ENCODE data around the gene DOCK10.
"Not testable (repeated sequence)": the region's sequence is repeated elsewhere in the genome, so short reads cannot be mapped to it uniquely, and the experiment has no call there.

Gene DOCK10

DNA sequence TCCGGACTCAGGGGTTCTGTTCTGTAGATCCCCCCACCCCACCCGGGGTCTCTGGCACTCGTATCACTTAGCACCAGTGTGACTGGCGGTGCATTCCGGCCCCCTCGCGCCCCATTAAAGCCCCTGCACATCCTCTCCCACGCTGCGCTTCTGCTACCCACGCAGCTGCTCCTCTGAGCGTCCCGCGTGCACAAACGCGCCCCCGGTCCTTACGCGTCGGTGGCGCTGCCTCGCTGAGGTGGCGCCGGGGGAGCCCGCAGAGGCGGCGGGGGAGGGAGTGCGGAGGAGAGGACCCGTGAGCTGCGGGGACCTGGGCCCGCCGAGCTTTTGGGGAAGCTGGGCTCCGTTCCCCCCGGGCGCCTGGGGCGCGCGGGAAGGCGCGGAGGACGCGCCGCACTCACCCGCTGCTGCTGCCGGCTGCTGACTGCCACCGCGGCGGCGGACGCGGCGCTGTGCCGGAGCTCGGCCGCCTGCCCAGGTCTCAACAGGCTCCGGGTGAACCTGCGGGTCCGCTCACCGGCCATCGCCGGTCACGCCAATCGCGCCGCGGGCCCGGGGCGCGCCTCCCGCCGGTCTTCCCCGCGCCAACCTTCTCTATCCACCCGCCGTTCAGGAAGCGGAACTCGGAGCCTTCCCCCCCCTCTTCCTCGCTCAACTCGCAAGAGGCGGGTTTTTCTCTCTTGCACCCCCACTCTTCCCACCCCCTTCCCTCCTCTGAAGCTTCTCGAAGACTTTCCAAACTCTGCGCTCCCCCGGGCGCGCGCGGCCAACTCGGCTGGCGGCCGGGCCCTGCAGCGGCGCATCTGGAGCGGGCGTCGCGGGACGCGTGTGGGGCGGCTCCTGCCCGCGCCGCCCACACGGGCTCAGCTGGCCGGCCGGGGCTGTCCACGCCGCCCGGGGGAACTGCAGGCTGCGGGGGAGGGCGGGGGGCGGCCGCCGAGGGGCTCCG, at the start of gene DOCK10:
Gene DOCK10 (minus strand): TSS at position 618 of the 949 bp plus-strand sequence. CDS start 94 bp downstream, at position 524.
- DNase-seq (ENCODE audit: low read depth), result no peak

- DNase-seq (ENCODE audit: low read depth), result peak; percentile 40
Measured at GRCh38 chr2:225091336-225091735, 49.1 kb upstream of the DOCK10 start.

GRCh38 chr2:225090746-225091145, 48.5 kb upstream of the DOCK10 start:
- DNase-seq (ENCODE audit: low read depth), result no peak

DNA sequence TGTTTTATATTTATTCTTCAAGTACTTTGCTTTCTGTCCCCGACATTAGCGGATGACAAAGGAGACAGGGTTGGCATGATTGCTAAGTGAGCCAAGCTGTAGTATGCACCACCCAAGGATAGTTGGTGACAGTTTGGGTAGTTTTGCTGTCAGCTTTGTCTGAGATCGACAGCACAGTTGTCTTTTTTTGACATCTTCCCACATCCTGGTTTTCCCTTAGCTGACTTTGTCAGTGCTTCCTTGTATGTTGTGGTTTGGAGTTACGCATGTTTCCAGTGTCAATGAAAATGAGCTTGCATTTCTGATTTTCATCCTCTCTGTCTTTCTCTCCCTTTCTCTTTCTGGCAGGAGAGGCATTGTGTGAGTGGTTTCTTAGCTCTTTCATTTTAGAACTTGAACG, 44.6 kb upstream of the DOCK10 start:
- DNase-seq (ENCODE audit: low read depth), result no peak

DNA sequence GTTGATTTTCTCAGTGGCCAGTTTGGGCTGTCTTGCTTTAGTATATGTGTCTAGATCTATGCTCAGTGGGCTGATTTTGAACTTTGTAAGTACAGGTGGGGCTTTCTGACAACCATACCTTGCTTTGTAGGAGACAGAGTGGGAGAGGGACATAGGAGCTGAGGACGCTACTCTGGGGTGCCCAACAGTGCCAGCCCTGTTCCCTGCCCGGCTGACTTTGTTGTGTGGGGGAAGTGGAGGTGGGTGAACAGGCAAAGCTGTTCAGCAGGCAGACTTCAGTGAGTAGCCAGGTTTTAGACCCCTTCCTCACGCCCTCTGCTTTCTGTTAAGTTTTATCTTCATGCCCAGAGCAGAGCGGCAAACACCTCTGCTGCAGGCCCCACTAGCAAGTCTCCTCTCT, 44.2 kb upstream of the DOCK10 start:
- no peak for DNase-seq (ENCODE audit: low read depth)

DNA sequence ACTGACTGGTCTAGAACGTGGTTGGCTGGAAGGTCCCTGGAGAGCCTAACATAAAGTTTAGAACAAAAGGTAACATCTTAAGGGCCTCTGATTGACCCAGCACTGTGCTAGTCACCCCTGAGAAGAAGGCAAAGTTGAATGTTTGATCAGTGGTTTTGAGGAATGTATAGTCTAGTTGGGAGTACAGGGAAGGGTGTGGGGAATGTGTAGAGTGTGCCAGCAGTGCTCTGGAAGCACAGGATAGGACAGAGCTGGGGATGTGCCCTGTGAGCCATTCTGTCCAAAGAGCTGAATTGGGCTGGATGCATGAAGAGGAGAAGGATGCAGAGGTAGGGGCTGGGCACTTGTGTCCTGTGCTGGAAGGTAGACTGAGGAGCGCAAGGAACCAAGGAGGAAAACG, 41.0 kb upstream of the DOCK10 start:
- DNase-seq (ENCODE audit: low read depth), result no peak

GRCh38 chr2:225076125-225076524, 33.9 kb upstream of the DOCK10 start:
- DNase-seq (ENCODE audit: low read depth), result peak; percentile 48

DNA sequence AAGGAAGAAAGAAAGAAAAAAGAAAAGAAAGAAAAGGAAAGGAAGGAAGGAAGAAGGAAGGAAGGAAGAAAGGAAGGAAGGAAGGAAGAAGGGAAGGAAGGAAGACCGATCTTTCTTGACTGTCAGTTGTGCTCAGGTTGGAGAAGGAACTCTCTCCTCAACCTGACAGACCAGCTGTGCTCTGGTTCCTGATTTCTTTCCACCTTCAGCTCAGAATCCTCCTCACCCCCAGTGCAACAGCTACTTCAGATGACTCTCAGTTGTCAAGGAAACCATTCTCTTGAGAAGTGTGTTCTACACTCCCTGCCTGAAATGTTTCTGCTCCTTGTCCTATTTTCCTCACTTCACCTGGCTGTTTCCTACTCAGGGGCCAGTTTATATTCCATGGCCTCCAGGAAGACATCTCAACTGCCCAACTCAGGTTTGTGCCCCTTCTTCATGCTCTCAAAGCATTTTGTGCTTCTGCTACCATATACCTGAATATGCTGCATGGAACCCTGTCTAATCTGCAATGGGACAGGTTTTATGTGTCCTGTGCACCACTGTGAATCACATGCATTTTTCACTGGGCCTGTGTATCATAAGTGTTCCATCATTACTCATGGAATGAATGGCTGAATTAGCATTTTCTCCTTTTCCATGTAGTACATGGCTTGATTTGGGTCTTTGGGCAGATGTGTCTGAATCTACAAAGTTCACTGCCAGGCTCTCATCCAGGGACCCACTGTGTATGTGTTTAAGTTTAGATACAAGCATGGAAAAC, 32.8 kb upstream of the DOCK10 start:
- DNase-seq (ENCODE audit: low read depth), result no peak

DNA sequence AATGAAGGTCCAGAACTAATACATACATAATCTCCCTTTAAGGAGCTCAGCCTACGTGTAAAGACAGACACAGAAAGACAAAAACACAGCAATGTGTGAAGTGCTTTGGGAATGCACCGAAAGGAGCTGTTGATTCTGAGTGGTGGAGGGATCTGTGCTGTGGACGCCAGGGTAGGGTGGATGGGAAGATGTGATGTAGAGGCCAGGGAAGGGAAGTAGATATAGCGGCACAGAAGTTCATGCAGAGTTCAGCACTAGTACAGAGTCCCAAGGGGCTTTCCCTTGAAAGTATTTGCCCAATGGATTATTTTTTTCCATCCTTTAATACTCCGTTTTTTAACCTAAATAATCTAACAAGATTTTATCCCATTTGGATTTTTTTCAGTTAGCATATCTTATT, 32.1 kb upstream of the DOCK10 start:
- DNase-seq (ENCODE audit: low read depth), result peak; percentile 42

DNA sequence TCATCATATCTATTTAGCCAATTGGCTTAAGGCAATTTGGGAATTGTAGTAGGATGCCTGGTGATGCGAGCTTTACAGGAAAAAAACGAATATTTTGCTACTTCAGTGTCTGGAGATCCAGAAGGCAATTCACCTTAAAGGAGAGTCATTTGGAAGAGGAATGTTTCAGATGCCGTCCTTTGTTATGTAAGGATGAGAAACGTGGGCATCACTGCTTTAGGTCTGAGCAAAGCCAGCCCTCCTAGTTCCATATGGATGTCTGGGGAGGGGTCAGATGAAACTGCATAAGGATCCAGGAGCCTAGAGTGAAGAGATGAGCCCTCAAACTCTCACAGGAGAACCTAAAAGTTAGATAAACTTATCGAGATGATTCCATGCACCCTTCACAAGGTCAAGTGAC, 30.9 kb upstream of the DOCK10 start:
- no peak for DNase-seq (ENCODE audit: low read depth)

- no peak for DNase-seq (ENCODE audit: low read depth)
Measured at GRCh38 chr2:225072444-225072843, 30.2 kb upstream of the DOCK10 start.

- DNase-seq (ENCODE audit: low read depth), result no peak
Measured at GRCh38 chr2:225070811-225071210, 28.5 kb upstream of the DOCK10 start.

- no peak for DNase-seq (ENCODE audit: low read depth)
Measured at GRCh38 chr2:225069966-225070365, 27.7 kb upstream of the DOCK10 start.

GRCh38 chr2:225069477-225069876, 27.2 kb upstream of the DOCK10 start:
- no peak for DNase-seq (ENCODE audit: low read depth)

DNA sequence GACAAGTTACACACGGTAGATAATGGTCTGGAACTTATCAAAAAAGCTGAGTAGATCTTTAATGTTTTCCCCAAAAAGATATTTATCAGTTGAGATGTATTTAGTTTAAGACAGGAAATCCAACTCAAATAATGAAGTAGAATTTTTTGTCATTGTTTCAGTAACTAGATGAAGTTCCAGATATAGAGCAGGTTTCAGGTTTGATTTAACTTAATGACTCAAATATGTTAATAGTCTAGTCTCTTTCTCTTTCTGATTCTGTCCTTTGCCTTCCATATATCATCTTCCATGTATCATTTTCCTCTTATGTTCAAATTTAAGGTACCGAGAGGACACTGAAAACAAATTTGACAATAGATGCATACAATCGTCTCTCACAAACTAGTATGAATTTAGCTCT, 23.6 kb upstream of the DOCK10 start:
- no peak for DNase-seq (ENCODE audit: low read depth)

DNA sequence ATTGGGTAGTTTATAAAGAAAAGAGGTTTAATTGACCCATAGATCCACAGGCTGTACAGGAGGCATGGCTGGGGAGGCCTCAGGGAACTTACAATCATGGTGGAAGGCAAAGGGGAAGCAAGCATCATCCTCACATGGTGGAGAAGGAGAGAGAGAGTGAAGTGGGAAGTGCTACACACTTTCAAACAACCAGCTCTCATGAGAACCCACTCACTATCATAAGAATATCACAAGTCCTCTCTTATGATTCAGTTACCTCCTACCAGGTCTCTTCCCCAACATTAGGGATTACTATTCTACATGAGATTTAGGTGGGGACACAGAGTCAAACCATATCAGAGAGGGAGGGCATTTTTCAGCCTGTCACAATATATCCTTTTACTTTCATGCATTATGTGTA, 22.7 kb upstream of the DOCK10 start:
- no peak for DNase-seq (ENCODE audit: low read depth)

DNA sequence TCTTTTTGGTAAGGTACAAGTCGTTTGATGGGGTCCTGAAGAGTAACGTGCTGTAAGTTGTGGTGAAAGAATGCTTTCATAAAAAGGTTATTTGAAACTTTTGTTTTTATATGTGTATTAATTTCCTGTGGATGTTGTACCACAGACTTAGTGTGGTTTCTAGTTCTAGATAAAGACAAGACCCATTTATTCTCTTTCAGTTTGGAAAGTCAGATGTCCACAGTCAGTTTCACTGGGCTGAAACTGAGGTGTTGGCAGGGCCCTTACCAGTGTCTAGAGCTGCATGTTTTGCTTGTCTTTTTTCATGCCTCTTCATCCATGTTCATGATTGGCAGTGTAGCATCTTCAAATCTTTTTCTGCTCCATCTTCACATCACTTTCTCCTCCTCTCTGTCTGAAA, 22.1 kb upstream of the DOCK10 start:
- DNase-seq (ENCODE audit: low read depth), result no peak

GRCh38 chr2:225056330-225057073, 14.2 kb upstream of the DOCK10 start:
- DNase-seq (ENCODE audit: low read depth), result no peak

DNA sequence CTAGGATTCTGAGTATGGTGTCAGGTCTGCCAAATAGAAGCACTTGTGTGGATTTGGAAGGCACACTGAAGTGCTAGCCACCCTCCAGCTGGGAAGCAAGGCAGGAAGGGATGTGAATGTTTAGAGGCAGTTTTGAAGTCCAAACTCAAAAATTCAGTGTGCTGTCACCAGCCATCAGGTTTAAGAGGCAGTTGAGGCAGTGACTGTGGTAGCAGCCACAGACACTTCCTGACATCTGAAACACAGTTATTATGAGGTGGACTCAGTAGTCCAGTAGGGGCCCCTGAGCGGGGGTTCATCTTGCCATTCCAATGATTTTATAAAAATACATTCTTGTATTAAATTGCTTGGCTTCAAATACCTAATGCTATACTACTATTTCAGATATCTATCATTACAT, 13.4 kb upstream of the DOCK10 start:
- no peak for DNase-seq (ENCODE audit: low read depth)

DNA sequence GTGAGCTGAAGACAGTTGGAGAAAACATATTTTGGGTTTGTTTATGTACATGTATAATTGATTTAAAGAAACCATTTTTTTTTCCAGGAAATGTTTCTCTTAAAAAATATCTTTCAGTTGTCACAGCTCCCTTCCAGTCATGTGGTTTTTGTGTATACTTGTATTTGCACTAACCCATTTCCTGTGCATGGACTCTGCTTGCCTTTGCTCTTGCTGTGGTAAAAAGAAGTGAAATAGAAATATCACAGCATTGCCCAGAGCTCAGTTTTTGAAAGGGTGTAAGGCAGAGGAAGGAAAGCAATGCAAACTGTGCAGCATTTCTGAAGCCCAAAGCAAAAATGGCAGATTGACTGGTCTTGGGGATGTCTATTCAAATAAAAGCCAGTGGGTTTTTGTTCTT, 10.4 kb upstream of the DOCK10 start:
- DNase-seq (ENCODE audit: low read depth), result no peak

- DNase-seq (ENCODE audit: low read depth), result not testable (repeated sequence)
Measured at GRCh38 chr2:225047502-225047901, 5.2 kb upstream of the DOCK10 start.

DNA sequence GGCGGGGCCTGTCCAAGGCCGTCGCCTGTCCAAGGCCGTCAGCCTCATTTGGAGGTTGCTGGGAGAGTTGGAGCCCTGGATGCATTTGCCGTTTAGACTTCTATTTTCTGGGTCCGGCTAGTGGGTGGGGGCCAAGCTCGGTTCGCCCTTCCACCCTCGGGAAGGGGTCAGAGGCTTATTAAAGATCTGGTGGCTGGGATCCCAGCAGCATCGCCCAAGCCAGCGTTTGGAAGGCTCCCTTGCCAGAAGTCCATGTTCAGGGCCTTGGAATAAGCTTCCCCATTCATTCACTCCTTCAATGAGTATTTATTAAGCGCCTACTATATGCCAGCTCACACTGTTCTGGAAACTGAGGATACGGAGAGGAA, 516 bp upstream of the DOCK10 start:
- no peak for DNase-seq (ENCODE audit: low read depth)

Measured in fibroblast of the conjunctiva (primary cell).